ENCODE data around the gene RMND1.
A peak's percentile ranks its signal among the peaks of the same experiment; 100 is the strongest.

RMND1 gene

DNA sequence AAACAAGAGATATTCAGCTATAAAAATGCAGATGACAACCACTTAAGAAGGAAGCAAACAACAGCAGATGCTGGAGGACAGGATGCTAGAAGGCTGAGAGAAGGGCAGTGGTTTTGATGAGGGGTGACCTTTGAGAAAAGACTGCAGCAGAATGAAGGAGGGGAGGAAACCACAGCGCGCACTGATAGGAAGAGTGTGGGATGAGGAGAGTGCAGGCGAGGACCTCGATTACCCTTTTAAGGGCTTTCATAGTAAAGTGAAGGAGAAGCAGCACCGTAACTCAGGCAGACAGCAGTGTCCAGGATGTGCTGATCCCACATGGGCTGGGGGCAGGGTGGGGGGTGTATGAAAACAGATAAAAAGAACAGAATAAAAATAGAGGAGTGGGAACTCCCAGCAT is 79.8 kb downstream of the RMND1 start:
- Histone ChIP-seq H3K18ac (ENCODE audit: low read length) (no peak overlapping the region), H3K79me2 (ENCODE audit: control insufficient read depth, insufficient read depth, low read length) (peaks cover 13% of the 10 kb centered on the region), H3K56ac (ENCODE audit: low read length) (no peak overlapping the region), H3K23ac (ENCODE audit: low read length) (no peak overlapping the region), H3K4me2 (ENCODE audit: low read length) (no peak overlapping the region), H2BK15ac (replicated peaks; ENCODE audit: low read depth) (no peak overlapping the region), H3K4ac (ENCODE audit: low read depth, low read length) (no peak overlapping the region), H3K79me1 (ENCODE audit: low read length) (peaks cover 3% of the 10 kb centered on the region), H4K5ac (ENCODE audit: low read length) (no peak overlapping the region), H2BK5ac (ENCODE audit: low read length) (no peak overlapping the region), H2AK5ac (ENCODE audit: low read length) (no peak overlapping the region), H4K8ac (ENCODE audit: low read depth, low read length) (no peak overlapping the region), H2BK120ac (ENCODE audit: low read depth, low read length) (no peak overlapping the region), H3K27me3 (ENCODE audit: insufficient read depth, low read length, poor library complexity) (no peaks in the 10 kb centered on the region), H3K36me3 (ENCODE audit: control insufficient read depth, insufficient read depth, low read length) (peaks cover 2% of the 10 kb centered on the region), H3K4me1 (ENCODE audit: control insufficient read depth, low read depth, low read length) (no peaks in the 10 kb centered on the region), H3K27ac (ENCODE audit: low read depth, low read length) (no peak overlapping the region), H3K4me3 (ENCODE audit: low read length) (no peak overlapping the region), H3K9ac (ENCODE audit: low read length) (no peak overlapping the region)
- no peak for DNase-seq
- no CpG with 5 or more reads among the region's 5 CpGs for WGBS (ENCODE audit: extremely low coverage, insufficient coverage, low lambda C conversion rate)

DNA sequence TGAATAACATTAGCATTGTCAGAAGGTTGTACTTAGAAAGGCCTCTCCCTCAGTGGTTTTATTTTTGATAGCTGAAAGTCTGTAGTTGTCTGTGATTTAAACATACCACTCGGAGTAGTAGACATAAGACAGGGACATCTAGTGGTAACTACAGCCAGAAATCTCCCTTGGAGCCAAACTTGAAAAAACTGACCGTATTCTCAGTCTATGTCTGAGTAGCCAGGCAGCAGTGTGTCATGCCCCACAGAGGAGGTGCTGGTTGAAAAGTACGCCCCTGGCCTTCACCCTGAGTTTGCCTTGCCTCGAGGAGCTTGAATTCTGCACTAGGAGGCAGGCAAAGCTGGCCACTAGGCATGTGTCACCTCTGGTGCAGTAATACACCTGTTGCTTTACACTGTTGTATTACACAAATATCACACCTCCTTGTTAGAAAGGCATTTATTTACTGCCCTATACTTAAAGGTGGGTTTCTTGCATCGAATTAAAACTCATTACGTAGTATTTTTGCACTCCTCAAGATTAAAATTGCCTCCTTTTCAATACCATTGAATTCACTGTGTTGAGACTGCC is 81.3 kb downstream of the RMND1 start:
- DNase-seq, result peak; percentile 48
- H3K27ac ChIP-seq (ENCODE audit: low read depth, low read length), result no peak overlapping the region
- H3K4ac ChIP-seq (ENCODE audit: low read depth, low read length), result no peak overlapping the region
- no peak overlapping the region for H3K56ac ChIP-seq (ENCODE audit: low read length)
- no peak overlapping the region for H2BK5ac ChIP-seq (ENCODE audit: low read length)
- H3K18ac ChIP-seq (ENCODE audit: low read length), result no peak overlapping the region
- H2BK120ac ChIP-seq (ENCODE audit: low read depth, low read length), result no peak overlapping the region
- H3K79me1 ChIP-seq (ENCODE audit: low read length), result peaks cover 8% of the 10 kb centered on the region
- no peak overlapping the region for H4K5ac ChIP-seq (ENCODE audit: low read length)
- H4K8ac ChIP-seq (ENCODE audit: low read depth, low read length), result no peak overlapping the region
- H3K4me2 ChIP-seq (ENCODE audit: low read length), result no peak overlapping the region
- no peak overlapping the region for H2BK15ac ChIP-seq (replicated peaks; ENCODE audit: low read depth)
- H3K4me3 ChIP-seq (ENCODE audit: low read length), result no peak overlapping the region
- WGBS (ENCODE audit: extremely low coverage, insufficient coverage, low lambda C conversion rate), result no CpG with 5 or more reads among the region's 6 CpGs
- no peaks in the 10 kb centered on the region for H3K4me1 ChIP-seq (ENCODE audit: control insufficient read depth, low read depth, low read length)
- H3K36me3 ChIP-seq (ENCODE audit: control insufficient read depth, insufficient read depth, low read length), result peaks cover 8% of the 10 kb centered on the region
- H3K79me2 ChIP-seq (ENCODE audit: control insufficient read depth, insufficient read depth, low read length), result peaks cover 3% of the 10 kb centered on the region
- H2AK5ac ChIP-seq (ENCODE audit: low read length), result no peak overlapping the region
- H3K27me3 ChIP-seq (ENCODE audit: insufficient read depth, low read length, poor library complexity), result no peaks in the 10 kb centered on the region
- H3K23ac ChIP-seq (ENCODE audit: low read length), result no peak overlapping the region
- H3K9ac ChIP-seq (ENCODE audit: low read length), result no peak overlapping the region

DNA sequence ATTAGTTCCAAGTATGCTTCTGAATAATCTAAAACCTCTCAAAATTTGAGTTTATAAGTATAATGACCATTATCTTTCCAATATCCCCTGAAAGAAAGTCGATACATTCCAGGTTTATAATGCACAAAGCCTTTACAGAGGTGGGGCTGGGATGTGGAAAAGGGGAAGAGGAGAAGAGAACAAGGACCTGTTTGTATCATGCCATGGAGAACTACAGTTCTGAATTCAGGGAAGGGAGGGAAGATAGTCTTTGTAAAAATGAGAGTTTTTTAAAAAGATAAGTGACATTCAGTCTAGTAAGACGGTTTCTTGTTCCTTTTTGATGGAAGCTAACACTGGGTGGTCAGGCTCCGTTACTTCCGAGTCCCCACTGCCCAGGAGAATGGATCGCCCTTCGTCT is 86.7 kb downstream of the RMND1 start:
- DNase-seq, result no peak
- H3K27me3 ChIP-seq (ENCODE audit: insufficient read depth, low read length, poor library complexity), result no peaks in the 10 kb centered on the region
- H3K23ac ChIP-seq (ENCODE audit: low read length), result no peak overlapping the region
- no peak overlapping the region for H3K18ac ChIP-seq (ENCODE audit: low read length)
- no peak overlapping the region for H3K4ac ChIP-seq (ENCODE audit: low read depth, low read length)
- no peak overlapping the region for H3K4me3 ChIP-seq (ENCODE audit: low read length)
- H4K5ac ChIP-seq (ENCODE audit: low read length), result no peak overlapping the region
- H3K36me3 ChIP-seq (ENCODE audit: control insufficient read depth, insufficient read depth, low read length), result peaks cover 8% of the 10 kb centered on the region
- no peak overlapping the region for H3K27ac ChIP-seq (ENCODE audit: low read depth, low read length)
- no peak overlapping the region for H2AK5ac ChIP-seq (ENCODE audit: low read length)
- no peak overlapping the region for H4K8ac ChIP-seq (ENCODE audit: low read depth, low read length)
- WGBS (ENCODE audit: extremely low coverage, insufficient coverage, low lambda C conversion rate), result no CpG with 5 or more reads among the region's 6 CpGs
- no peak overlapping the region for H3K9ac ChIP-seq (ENCODE audit: low read length)
- H3K4me1 ChIP-seq (ENCODE audit: control insufficient read depth, low read depth, low read length), result no peaks in the 10 kb centered on the region
- no peak overlapping the region for H2BK120ac ChIP-seq (ENCODE audit: low read depth, low read length)
- H3K56ac ChIP-seq (ENCODE audit: low read length), result no peak overlapping the region
- H3K79me2 ChIP-seq (ENCODE audit: control insufficient read depth, insufficient read depth, low read length), result no peaks in the 10 kb centered on the region
- H3K79me1 ChIP-seq (ENCODE audit: low read length), result peaks cover 6% of the 10 kb centered on the region
- H3K4me2 ChIP-seq (ENCODE audit: low read length), result no peak overlapping the region
- H2BK15ac ChIP-seq (replicated peaks; ENCODE audit: low read depth), result no peak overlapping the region
- no peak overlapping the region for H2BK5ac ChIP-seq (ENCODE audit: low read length)

DNA sequence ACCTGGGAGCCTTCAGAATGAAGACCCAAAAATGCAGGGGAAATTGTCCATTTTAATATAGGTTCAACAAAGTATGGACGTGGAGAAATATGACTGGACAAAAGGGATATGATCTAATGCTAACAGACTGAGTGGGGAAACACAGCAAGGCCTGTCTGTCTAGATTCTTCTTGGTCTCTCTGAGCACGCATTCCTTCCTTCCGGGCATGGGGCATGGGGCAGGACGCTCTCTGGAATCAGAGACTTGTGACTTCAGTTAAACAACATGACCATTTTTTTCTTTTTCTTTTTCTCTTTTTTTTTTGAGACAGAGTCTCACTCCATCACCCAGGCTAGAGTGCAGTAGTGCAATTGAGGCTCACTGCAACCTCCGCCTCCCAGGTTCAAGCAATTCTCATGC is 92.4 kb downstream of the RMND1 start:
- H3K27ac ChIP-seq (ENCODE audit: low read depth, low read length), result no peak overlapping the region
- H3K23ac ChIP-seq (ENCODE audit: low read length), result no peak overlapping the region
- WGBS (ENCODE audit: extremely low coverage, insufficient coverage, low lambda C conversion rate), result no CpG with 5 or more reads among the region's 5 CpGs

DNA sequence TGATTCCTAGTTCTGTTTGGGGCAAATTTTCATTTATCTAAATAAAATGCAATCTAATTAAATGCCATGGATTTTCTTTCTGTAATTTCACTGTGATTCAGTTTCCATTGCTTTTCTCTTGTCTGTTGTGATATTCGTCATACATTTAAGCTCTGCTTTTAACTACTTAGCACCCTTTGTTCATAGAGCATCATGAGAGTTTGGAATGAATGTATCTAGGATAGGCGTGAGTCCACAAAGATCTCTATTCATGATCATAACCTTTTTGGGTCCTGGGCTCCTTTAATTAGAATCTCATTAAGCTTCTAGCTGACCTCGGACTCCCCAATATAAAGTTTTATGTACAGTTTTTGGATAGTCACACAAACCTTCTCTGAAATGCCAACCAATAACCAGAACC is 93.5 kb downstream of the RMND1 start:
- no CpG with 5 or more reads among the region's 3 CpGs for WGBS (ENCODE audit: extremely low coverage, insufficient coverage, low lambda C conversion rate)
- H2BK120ac ChIP-seq (ENCODE audit: low read depth, low read length), result no peak overlapping the region
- H3K4me1 ChIP-seq (ENCODE audit: control insufficient read depth, low read depth, low read length), result no peaks in the 10 kb centered on the region
- H3K4me2 ChIP-seq (ENCODE audit: low read length), result no peak overlapping the region
- DNase-seq, result no peak
- no peak overlapping the region for H2BK5ac ChIP-seq (ENCODE audit: low read length)
- H3K18ac ChIP-seq (ENCODE audit: low read length), result no peak overlapping the region
- no peak overlapping the region for H4K8ac ChIP-seq (ENCODE audit: low read depth, low read length)
- no peak overlapping the region for H4K5ac ChIP-seq (ENCODE audit: low read length)
- H3K79me2 ChIP-seq (ENCODE audit: control insufficient read depth, insufficient read depth, low read length), result no peaks in the 10 kb centered on the region
- H2AK5ac ChIP-seq (ENCODE audit: low read length), result no peak overlapping the region
- H3K79me1 ChIP-seq (ENCODE audit: low read length), result no peaks in the 10 kb centered on the region
- no peak overlapping the region for H3K56ac ChIP-seq (ENCODE audit: low read length)
- H2BK15ac ChIP-seq (replicated peaks; ENCODE audit: low read depth), result no peak overlapping the region
- H3K4ac ChIP-seq (ENCODE audit: low read depth, low read length), result no peak overlapping the region
- H3K4me3 ChIP-seq (ENCODE audit: low read length), result no peak overlapping the region
- H3K9ac ChIP-seq (ENCODE audit: low read length), result no peak overlapping the region
- H3K27ac ChIP-seq (ENCODE audit: low read depth, low read length), result no peak overlapping the region
- no peaks in the 10 kb centered on the region for H3K27me3 ChIP-seq (ENCODE audit: insufficient read depth, low read length, poor library complexity)
- no peaks in the 10 kb centered on the region for H3K36me3 ChIP-seq (ENCODE audit: control insufficient read depth, insufficient read depth, low read length)
- no peak overlapping the region for H3K23ac ChIP-seq (ENCODE audit: low read length)

More for the DNA sequence above, 92.4 kb downstream of the RMND1 start:
- no peaks in the 10 kb centered on the region for H3K36me3 ChIP-seq (ENCODE audit: control insufficient read depth, insufficient read depth, low read length)
- H3K27me3 ChIP-seq (ENCODE audit: insufficient read depth, low read length, poor library complexity), result no peaks in the 10 kb centered on the region
- H3K18ac ChIP-seq (ENCODE audit: low read length), result no peak overlapping the region
- no peak for DNase-seq
- H2AK5ac ChIP-seq (ENCODE audit: low read length), result no peak overlapping the region
- no peaks in the 10 kb centered on the region for H3K79me1 ChIP-seq (ENCODE audit: low read length)
- no peak overlapping the region for H3K56ac ChIP-seq (ENCODE audit: low read length)
- no peaks in the 10 kb centered on the region for H3K79me2 ChIP-seq (ENCODE audit: control insufficient read depth, insufficient read depth, low read length)
- H3K9ac ChIP-seq (ENCODE audit: low read length), result no peak overlapping the region
- no peak overlapping the region for H2BK120ac ChIP-seq (ENCODE audit: low read depth, low read length)
- H4K5ac ChIP-seq (ENCODE audit: low read length), result no peak overlapping the region
- no peak overlapping the region for H2BK5ac ChIP-seq (ENCODE audit: low read length)
- no peak overlapping the region for H3K4me3 ChIP-seq (ENCODE audit: low read length)
- H2BK15ac ChIP-seq (replicated peaks; ENCODE audit: low read depth), result no peak overlapping the region
- H3K4me1 ChIP-seq (ENCODE audit: control insufficient read depth, low read depth, low read length), result no peaks in the 10 kb centered on the region
- no peak overlapping the region for H3K4me2 ChIP-seq (ENCODE audit: low read length)
- H4K8ac ChIP-seq (ENCODE audit: low read depth, low read length), result no peak overlapping the region
- no peak overlapping the region for H3K4ac ChIP-seq (ENCODE audit: low read depth, low read length)

DNA sequence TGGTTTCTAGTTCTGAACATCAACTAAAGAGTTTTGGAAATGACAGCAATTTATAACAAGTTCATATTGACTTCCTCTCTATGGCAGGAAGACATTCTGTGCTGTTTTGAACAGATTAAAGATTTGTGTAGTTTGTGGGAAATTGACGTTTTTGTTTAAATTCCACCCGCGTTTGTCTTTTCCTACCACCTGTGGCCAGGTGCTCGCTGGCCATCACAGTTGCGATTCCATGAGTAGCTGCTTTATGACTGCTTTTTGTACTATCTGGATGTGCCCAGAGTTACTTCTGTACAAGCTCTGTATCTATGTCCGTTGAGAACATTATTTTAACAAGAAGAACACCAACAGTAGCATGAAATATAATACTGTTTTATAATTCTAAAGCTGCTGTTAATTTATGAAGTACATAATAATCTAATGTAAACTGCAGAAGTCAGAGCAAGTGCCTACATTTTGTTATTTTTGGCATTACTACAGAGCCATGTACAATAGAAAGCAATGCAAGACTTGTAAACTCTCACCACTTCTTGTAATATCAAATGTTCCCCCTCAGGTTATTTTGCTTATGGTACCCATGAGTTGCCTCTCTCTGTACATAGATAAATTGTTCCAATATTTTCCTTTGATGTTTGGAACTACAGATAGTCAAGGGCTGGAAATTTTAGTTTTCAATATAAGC is 94.0 kb downstream of the RMND1 start:
- H3K27ac ChIP-seq (ENCODE audit: low read depth, low read length), result no peak overlapping the region
- no peaks in the 10 kb centered on the region for H3K79me1 ChIP-seq (ENCODE audit: low read length)
- no peak overlapping the region for H3K18ac ChIP-seq (ENCODE audit: low read length)
- no peak overlapping the region for H3K56ac ChIP-seq (ENCODE audit: low read length)
- H3K36me3 ChIP-seq (ENCODE audit: control insufficient read depth, insufficient read depth, low read length), result no peaks in the 10 kb centered on the region
- H3K4ac ChIP-seq (ENCODE audit: low read depth, low read length), result no peak overlapping the region
- no peak overlapping the region for H4K8ac ChIP-seq (ENCODE audit: low read depth, low read length)
- no peak overlapping the region for H3K23ac ChIP-seq (ENCODE audit: low read length)
- no peaks in the 10 kb centered on the region for H3K27me3 ChIP-seq (ENCODE audit: insufficient read depth, low read length, poor library complexity)
- no peak overlapping the region for H3K9ac ChIP-seq (ENCODE audit: low read length)
- no peak overlapping the region for H2BK5ac ChIP-seq (ENCODE audit: low read length)
- no peak overlapping the region for H3K4me3 ChIP-seq (ENCODE audit: low read length)
- WGBS (ENCODE audit: extremely low coverage, insufficient coverage, low lambda C conversion rate), result no CpG with 5 or more reads among the region's 6 CpGs
- H3K4me2 ChIP-seq (ENCODE audit: low read length), result no peak overlapping the region
- no peaks in the 10 kb centered on the region for H3K79me2 ChIP-seq (ENCODE audit: control insufficient read depth, insufficient read depth, low read length)
- no peak overlapping the region for H2BK120ac ChIP-seq (ENCODE audit: low read depth, low read length)
- no peak overlapping the region for H4K5ac ChIP-seq (ENCODE audit: low read length)
- H2AK5ac ChIP-seq (ENCODE audit: low read length), result no peak overlapping the region
- no peaks in the 10 kb centered on the region for H3K4me1 ChIP-seq (ENCODE audit: control insufficient read depth, low read depth, low read length)
- H2BK15ac ChIP-seq (replicated peaks; ENCODE audit: low read depth), result no peak overlapping the region
- no peak for DNase-seq
